Measurements from ENCODE around the gene TXNRD2.

DNA sequence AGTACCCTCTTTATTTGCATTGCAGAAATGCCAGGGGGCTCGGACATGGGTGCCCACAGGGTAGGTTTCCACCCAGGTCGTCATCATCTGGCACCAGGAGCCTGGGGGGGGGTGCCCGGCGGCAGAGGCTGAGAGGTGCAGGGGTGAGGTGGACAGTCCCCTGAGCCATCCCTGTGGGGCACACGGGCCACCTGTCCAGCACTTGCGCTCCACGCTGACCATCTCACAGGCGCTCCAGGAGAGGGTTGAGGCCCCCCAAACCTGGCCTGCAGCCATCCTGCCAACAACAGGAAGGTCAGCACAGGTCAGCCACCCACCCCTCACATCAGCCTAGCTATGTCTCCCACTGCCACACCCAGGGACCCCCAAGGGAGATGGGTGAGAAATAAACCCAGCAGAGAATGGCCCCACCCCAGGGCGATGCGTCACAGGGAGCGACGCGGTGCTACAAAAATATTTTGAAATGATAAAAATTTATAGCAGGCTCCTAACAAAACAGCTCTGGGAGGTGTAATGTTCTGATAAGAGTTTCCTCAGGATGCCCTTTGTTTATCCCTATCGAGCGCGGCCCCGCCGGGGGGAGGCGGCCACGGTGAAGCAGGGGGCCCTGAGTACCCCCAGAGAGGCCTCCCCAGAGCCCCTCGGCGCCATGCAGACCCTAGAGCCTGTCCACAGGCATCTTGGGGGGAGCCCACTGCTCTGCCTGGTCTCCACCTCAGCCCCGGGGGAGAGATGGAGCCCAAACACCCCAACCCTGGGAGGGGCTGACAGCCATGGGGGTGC, 65.9 kb downstream of the TXNRD2 start:
- no peak for TF ChIP-seq CTCF (IDR thresholded peaks at IDR 0.05)
- TF ChIP-seq EP300 (IDR thresholded peaks at IDR 0.05) = no peak
- no peak for TF ChIP-seq POLR2AphosphoS5 (IDR thresholded peaks at IDR 0.05)
